ENCODE measurements around the gene PHF20.
"Not testable (repeated sequence)": the region's sequence is repeated elsewhere in the genome, so short reads cannot be mapped to it uniquely, and the experiment has no call there.

PHF20 gene

DNA sequence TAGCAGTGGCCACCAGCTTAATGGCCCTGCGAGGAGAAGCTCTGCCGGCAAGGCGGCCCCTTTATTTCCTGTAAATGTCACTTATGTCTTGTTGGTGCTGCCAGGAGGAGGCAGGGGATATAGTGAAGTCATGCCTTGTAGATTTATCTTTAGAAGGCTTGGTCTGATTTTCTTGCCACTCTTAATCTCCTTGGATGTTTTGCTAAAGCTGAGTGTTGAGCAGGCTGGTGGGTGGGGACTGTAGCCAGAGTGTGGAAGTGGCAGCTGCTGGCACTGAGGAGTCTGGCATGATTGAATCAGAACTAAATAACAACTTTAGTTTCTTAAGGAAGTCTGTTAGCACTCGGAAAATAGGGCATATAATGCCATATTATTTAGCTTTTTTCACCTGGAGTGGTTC, 77.9 kb downstream of the PHF20 start:
- H3K36me3 ChIP-seq (ENCODE audit: control insufficient read depth, insufficient read depth, low read length), result peaks cover 4% of the 10 kb centered on the region
- no peak for DNase-seq (ENCODE audit: extremely low read depth, insufficient read length)
- TF ChIP-seq, protein P1, sequence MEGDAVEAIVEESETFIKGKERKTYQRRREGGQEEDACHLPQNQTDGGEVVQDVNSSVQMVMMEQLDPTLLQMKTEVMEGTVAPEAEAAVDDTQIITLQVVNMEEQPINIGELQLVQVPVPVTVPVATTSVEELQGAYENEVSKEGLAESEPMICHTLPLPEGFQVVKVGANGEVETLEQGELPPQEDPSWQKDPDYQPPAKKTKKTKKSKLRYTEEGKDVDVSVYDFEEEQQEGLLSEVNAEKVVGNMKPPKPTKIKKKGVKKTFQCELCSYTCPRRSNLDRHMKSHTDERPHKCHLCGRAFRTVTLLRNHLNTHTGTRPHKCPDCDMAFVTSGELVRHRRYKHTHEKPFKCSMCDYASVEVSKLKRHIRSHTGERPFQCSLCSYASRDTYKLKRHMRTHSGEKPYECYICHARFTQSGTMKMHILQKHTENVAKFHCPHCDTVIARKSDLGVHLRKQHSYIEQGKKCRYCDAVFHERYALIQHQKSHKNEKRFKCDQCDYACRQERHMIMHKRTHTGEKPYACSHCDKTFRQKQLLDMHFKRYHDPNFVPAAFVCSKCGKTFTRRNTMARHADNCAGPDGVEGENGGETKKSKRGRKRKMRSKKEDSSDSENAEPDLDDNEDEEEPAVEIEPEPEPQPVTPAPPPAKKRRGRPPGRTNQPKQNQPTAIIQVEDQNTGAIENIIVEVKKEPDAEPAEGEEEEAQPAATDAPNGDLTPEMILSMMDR (IDR thresholded peaks at IDR 0.05; ENCODE audit: insufficient read depth, low read length, poor library complexity, severe bottlenecking), result no peak

DNA sequence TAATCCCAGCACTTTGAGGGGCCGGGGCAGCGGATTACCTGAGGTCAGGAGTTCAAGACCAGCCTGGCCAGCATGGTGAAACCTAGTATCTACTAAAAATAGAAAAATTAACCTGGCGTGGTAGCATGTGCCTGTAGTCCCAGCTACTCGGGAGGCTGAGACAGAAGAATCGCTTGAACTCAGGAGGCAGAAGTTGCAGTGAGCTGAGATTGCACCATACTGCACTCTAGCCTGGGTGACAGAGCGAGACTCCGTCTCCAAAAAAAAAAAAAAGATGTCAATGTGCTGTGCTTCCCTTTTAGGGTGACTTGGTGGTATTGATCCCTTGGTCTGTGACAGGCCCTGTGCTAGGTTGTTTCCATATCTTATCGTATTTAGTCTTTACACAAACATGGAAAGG, 79.8 kb downstream of the PHF20 start:
- not testable (repeated sequence) for H3K36me3 ChIP-seq (ENCODE audit: control insufficient read depth, insufficient read depth, low read length); DNase-seq (ENCODE audit: extremely low read depth, insufficient read length); H3K27me3 ChIP-seq (replicated peaks; ENCODE audit: control insufficient read depth, insufficient read depth, low read length); H3K4me3 ChIP-seq (replicated peaks; ENCODE audit: low read depth, low read length)

More for the DNA sequence above, 77.9 kb downstream of the PHF20 start:
- H3K27me3 ChIP-seq (replicated peaks; ENCODE audit: control insufficient read depth, insufficient read depth, low read length), result no peaks in the 10 kb centered on the region
- H3K4me3 ChIP-seq (replicated peaks; ENCODE audit: low read depth, low read length), result no peak overlapping the region

DNA sequence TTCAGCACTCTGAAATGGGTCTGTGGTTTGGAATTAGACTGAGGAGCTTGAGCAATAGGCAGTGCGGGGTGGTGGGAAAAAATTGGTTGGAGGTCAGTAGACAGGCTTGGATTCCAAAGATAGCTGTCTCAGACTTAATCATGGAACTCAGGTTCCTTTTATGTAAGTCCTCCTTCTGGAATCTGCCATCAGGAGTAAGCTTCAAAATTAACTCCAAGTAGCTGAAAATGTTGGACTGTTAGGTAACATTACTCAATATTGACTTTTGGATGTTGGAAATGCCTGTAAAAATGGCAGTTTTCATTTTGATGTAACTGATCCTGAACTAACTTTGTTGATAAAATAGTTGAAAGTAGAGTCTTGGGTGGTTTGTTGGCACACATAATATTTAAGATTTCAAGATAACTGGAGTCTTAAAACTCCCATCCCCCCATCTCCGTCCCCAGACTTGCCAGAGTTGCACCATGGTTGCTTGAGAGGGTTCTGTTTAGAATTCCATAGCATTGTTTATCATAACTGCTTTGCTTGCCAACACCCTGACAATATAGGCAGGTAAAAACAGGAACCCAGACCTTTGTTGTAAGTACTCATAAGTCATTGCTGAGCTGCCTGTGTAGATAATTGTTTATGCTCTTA, 83.0 kb downstream of the PHF20 start:
- Histone ChIP-seq H3K4me3 (replicated peaks; ENCODE audit: low read depth, low read length) (no peak overlapping the region), H3K27me3 (replicated peaks; ENCODE audit: control insufficient read depth, insufficient read depth, low read length) (no peaks in the 10 kb centered on the region), H3K36me3 (ENCODE audit: control insufficient read depth, insufficient read depth, low read length) (peaks cover 6% of the 10 kb centered on the region)
- DNase-seq (ENCODE audit: extremely low read depth, insufficient read length), result no peak
- TF ChIP-seq, protein P1 (IDR thresholded peaks at IDR 0.05; ENCODE audit: insufficient read depth, low read length, poor library complexity, severe bottlenecking), result no peak

DNA sequence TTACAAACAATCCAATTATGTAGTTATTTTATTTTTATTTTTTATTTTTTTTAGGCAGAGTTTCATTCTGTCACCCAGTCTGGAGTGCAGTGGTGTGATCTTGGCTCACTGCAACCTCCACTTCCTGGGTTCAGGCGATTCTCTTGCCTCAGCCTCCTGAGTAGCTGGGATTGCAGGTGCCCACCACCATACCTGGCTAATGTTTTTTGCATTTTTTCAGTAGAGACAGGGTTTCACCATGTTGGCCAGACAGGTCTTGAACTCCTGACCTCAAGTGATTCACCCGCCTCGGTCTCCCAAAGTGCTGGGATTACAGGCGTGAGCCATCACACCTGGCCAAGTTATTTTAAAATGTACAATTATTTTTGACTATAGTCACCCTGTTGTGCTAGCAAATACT, 83.8 kb downstream of the PHF20 start:
- not testable (repeated sequence) for H3K36me3 ChIP-seq (ENCODE audit: control insufficient read depth, insufficient read depth, low read length); H3K4me3 ChIP-seq (replicated peaks; ENCODE audit: low read depth, low read length); H3K27me3 ChIP-seq (replicated peaks; ENCODE audit: control insufficient read depth, insufficient read depth, low read length); DNase-seq (ENCODE audit: extremely low read depth, insufficient read length)

DNA sequence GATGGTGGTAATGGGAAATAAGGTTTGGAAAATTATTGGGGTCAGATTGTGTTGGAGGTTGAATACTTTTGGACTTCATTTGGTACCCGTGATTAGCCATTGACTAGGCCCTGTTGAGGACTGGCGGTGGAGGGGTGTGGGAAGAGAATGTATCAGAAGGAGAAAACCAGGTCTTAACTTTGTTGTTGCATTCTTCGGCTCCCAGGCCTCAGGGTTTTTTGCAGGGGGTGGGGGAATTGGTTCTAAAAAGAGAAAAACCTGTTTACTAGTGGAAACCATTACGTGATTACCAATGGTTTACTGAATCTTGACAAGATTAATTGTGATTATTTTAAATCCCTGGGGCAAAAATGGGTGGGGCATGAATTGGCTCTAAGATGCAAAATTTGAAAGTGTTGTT, 85.1 kb downstream of the PHF20 start:
- H3K4me3 ChIP-seq (replicated peaks; ENCODE audit: low read depth, low read length), result no peak overlapping the region
- peaks cover 6% of the 10 kb centered on the region for H3K36me3 ChIP-seq (ENCODE audit: control insufficient read depth, insufficient read depth, low read length)
- TF ChIP-seq, protein P1 (IDR thresholded peaks at IDR 0.05; ENCODE audit: insufficient read depth, low read length, poor library complexity, severe bottlenecking), result no peak
- no peaks in the 10 kb centered on the region for H3K27me3 ChIP-seq (replicated peaks; ENCODE audit: control insufficient read depth, insufficient read depth, low read length)
- DNase-seq (ENCODE audit: extremely low read depth, insufficient read length), result no peak

DNA sequence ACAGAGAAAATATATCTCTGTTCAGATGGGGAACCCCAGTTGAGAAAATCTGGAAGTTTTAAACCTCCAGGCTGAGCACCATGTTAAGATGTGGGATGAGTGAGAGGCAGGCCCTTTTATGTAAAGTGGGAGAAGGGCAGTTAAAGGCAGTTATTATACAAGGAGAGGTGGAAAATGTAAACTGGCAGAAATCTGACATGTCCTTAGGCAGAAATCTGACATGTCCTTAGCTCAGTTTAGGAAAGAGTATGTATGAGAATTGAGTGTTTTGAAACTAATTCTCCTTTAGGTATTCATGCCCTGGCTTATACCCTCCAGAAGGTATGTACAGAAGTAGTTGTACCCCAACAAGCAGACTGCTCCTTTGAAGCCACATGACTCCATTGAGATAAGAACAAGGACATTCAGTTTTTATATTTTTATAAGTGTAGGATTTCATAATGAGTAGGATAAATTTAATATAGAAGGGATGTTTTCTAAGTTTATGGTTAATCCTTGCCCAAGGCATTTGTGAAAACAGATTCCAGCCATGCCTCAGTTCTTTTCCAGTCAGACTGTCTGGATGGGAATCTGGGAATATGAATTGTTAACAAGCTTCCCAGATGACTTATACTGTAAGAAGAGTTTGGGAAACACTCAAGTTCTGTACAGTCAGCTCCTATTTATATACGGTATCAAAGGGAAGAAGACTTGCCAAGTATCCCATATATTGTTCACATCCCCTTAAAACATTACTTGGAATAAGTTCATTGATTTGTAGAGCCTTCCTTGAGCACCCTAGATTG, 94.8 kb downstream of the PHF20 start:
- no peak for DNase-seq (ENCODE audit: extremely low read depth, insufficient read length)
- TF ChIP-seq, protein P1 (IDR thresholded peaks at IDR 0.05; ENCODE audit: insufficient read depth, low read length, poor library complexity, severe bottlenecking), result no peak
- H3K4me3 ChIP-seq (replicated peaks; ENCODE audit: low read depth, low read length), result no peak overlapping the region
- H3K27me3 ChIP-seq (replicated peaks; ENCODE audit: control insufficient read depth, insufficient read depth, low read length), result no peaks in the 10 kb centered on the region
- H3K36me3 ChIP-seq (ENCODE audit: control insufficient read depth, insufficient read depth, low read length), result peaks cover 5% of the 10 kb centered on the region
